Hematopoietic multipotent progenitor cell treated with erythropoietin and hydrocortisone succinate and interleukin-3 and kit ligand, for 15 days (in vitro differentiated cells): ENCODE measurements around the gene SUGCT.
"Not testable (repeated sequence)": the region's sequence is repeated elsewhere in the genome, so short reads cannot be mapped to it uniquely, and the experiment has no call there.

Experiments used
- DNase-seq: peaks from one replicate; pipeline ENCODE4 v3.0.0-alpha.2; 2015; ENCODE audit warnings: low spot score

The SUGCT gene

DNA sequence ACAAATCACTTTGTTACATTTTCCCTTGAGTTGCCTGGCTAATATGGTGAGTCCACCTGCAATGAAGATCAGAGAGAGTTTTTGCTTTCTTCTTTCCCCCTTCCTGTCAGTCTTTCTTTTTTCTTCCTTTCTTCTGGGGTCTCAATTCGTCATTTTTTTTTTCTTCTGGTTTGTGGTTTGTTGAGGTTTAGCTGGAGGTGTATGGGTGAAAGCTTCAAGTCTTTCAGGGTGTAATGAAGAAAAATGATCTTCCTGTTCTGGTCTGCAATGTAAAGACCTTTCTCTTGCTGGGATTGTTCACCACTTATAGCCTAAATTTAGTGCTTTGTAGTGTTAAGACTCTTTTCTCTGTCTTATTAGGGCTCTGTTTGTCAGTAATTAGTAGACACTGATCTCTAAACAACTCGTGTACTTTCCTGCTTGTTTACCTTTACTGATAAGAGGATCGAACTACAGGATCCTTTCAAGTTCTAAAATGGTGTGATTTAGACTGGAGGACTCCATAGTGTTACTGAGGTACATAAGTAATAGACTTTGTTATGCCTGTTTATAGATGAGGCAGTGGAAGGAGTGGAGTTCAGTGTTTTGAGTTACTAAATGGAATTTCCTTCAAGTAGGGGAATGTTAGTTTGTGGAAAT lies 129.1 kb downstream of the SUGCT start:
- no peak for DNase-seq

DNA sequence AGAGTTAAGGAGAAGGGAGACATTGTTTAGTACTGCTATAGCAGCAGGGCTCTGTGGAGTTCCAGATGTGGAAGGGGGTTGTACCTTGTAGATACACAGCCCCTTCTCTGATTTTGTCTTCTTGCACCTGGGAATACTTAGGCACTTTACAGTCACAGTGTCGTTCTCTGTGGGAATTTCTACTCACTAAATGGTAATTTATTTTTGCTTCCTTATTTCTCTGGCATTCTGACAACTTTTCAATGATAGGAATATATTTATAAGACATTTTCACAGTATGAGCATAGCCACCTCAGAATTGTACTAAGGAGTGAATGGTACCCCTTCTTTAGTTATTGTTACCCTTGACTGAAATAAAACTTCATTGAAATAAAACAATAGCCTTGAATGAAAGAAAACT lies 132.8 kb downstream of the SUGCT start:
- DNase-seq = no peak

DNA sequence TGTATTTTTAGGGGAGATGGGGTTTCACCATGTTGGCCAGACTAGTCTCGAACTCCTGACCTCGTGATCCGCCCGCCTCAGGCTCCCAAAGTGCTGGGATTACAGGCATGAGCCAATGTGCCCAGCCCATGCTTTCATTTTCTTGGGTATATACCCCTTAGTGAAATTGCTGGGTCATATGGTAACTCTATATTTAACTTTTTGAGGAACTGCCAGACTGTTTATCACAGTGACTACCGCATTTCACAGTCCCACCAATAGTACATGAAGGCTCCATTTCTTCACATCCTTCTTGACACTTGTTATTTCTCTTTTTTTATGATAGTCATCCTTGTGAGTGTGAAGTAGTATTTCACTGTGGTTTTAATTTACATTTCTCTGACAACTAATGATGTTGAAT lies 134.0 kb downstream of the SUGCT start:
- DNase-seq = not testable (repeated sequence)

DNA sequence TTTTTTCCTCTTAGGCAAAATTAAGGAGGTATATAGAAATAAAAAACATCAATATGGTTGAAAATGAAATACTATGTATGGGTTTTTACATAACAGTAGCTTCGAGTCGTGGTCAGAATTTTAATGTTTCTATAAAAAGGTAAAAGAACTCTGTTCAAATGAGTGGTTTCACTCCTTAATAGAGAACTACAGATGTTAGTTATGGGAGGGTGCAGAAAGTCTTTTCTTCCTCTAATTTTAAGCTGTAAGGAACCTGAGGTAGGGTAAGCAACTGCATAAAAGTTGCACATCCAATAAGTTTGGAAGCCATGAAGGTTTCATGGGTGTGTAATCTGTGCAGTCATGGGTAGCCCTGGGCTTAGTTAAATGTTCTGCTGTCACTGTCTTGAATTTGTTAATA lies 141.3 kb downstream of the SUGCT start:
- no peak for DNase-seq

DNA sequence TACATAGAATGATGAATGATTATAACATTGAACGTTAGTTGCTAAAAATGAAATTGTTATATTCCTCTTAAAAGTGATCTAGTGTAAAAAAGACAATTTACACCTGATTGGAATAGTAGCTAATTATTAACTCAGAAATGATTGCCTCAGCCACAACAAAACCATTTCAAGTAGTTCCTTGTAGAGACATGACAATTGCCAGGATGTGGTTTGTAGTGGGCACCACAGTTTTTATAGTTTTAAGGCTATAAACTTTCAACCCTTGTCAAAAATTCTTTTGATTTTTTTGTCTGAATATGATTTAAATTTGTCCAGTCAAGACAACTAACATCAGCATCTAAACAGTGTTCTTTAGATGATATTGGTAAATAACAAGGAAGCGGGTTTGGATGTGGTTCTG lies 145.2 kb downstream of the SUGCT start:
- no peak for DNase-seq

DNA sequence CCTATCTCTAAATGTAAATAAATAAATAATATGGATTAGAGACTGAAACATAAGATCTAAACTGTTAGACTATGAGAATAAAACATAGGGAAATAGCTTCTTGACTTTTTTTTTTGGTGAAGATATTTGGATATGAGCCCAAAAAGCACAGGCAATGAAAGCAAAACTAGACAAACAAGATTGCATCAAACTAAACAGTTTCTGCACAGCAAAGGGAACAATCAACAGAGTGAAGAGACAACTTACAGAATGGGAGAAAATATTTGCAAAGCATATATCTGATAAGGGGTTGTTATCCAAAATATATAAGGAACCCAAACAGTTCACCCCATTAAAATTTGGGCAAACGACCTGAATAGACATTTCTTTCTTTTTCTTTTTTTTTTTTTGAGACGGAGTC lies 148.1 kb downstream of the SUGCT start:
- DNase-seq = no peak

DNA sequence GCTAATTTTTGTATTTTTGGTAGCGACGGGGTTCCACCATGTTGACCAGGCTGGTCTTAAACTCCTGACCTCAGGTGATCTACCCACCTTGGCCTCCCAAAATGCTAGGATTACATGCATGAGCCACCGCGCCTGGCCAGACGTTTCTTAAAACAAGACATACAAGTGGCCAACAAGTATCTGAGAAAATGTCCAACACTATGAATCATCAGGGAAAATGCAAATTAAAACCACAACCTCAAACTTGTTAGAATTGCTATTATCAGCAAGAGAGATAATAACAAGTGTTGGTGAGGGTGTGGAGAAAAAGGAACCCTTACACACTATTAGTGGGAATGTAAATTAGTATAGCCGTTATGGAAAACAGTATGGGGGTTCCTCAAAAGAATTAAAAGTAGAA lies 148.6 kb downstream of the SUGCT start:
- DNase-seq = no peak

DNA sequence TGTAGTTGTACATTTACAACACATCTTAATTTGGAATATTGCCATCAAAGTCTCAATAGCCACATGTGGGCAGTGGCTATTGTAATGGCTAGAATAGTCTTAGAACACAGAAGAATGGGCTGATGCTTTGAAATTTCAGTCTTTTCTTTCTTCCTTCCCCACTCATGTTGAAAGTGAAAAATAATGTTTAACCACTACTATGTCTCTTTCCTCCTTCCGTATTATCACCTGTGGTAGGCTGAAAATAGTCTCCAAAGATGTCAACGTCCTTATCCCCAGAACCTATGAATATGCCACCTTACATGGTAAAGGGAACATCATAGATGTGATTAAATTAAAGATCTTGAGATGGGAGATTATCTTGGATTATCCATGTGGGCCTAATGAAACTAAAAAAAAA lies 154.0 kb downstream of the SUGCT start:
- no peak for DNase-seq

DNA sequence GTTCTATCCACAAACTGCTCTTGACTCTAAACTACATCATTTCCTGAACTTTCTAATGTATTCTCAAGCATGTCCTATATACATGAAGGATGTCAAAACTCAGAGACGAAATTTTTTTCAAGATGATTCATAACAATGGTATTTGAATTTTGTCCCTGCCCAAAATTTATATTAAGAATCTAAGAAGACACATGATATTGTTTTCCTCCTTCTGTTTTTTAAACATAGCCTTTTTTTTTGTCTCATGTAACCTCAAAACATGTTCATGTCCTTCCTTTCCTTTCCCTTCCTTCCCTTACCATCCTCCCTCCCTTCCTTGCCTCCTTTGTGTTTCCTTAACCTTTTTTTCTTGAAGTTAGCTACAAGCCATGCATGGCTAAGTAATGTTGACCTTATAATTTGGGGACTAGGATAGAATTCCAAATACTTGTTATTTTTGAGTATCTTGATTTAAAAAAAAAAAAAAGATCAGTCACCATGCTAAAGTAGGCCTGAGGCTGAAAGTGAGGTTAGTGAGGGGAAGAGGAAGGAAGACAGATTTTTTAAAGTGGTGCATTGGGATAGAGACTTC lies 163.0 kb downstream of the SUGCT start:
- no peak for DNase-seq

DNA sequence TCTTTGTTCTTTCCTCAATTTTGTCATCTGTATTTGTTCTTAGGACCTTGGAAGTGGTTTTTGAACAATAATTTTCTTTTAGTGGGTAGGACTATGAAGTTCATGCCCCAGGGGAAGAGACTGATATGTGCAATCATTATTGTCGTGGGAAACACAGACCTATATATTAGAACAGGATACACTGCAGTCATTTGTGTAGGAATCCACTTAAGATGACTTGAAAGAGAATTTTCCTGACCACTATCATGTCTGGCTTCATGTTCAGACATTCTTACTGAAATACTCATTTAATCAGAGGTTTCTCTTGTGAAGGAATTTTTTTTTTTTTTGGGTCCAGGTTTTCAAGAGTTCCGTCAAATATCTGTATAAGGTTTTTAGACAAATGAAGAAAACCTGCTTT lies 163.6 kb downstream of the SUGCT start:
- DNase-seq = no peak

DNA sequence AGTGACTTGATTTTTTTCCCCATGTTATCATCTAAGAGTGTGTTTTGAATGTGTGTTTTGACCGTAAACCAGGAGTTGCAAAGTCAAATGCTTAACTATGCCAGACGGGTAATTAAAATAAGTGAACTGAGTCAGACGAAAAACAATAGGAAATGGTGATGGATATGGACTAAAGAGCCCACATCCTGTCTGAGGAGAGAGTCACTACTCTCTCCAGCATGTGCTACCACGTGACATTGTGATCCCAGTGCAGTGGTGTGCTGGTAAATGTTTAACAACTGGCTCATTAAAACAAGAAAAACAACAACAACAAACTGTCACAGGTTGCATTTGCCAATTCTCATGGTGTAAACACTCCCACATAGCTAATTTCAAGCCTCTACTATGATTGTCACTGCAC lies 164.3 kb downstream of the SUGCT start:
- no peak for DNase-seq

DNA sequence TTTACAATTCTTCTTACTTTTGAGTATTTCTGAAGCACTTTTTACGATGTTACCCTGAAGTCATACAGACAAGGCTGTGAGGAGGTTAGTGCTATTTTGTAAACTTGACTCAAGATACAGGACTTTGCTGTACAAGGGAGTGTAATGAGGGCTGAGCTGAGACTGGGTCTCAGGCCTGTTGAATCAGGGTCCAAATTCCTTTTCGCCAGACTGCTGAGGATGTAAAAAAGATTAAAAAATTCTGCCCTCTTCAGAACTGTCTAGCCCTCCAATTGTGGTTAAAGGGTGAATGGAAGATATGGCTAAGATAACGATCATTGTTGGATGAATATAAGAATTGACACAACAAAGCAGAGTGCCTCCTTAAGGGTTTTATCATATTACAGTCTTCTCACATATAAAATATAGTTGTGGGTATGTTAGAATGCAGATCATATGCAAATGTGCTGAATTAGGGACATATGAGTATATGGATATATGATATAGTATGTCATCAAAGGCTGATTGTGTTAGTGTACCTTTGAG lies 165.4 kb downstream of the SUGCT start:
- DNase-seq = no peak

DNA sequence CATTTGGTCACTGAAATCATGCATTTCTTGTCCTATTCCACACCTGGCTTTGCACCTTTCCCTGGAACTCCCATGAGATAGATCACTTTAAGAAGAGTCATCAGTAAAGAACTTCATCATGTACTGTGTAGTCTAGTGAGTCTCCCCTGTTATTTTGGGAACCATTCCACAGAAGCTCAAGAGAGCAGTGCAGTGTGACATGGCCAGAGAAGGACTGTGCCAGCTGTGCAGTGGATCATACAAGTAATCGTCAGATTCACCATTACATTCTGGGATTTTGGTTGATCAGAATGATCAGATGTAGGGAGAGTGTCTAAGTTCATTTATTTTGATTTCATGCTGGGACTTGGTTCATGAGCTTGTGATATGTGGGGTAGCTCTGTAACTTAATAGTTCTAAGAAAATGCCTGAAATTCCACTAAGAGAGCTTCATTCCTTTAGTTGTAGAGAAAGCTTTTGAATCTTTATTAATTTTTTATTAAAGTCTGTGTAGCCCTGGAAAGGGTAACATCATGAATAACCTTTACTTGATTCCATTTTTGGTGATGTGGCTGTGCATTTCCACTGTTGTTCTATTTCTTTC lies 166.8 kb downstream of the SUGCT start:
- DNase-seq = no peak

DNA sequence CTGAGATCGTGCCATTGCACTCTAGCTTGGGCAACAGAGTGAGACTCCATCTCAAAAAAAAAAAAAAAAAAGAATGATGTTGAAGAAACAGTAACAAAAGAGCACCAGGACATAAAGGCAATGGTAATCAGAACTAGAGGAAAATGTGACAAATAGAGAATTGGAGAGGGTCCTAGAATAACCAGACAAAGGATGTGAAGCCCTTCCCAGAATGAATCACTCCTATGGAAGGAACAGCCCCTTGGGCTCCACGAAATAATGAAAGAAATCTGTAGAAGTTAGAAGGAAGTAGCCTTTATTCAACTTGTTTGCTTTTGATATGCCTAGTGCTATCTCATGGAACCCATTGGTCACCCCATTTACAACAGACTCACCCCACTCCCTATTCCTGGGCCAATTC lies 169.2 kb downstream of the SUGCT start:
- no peak for DNase-seq

DNA sequence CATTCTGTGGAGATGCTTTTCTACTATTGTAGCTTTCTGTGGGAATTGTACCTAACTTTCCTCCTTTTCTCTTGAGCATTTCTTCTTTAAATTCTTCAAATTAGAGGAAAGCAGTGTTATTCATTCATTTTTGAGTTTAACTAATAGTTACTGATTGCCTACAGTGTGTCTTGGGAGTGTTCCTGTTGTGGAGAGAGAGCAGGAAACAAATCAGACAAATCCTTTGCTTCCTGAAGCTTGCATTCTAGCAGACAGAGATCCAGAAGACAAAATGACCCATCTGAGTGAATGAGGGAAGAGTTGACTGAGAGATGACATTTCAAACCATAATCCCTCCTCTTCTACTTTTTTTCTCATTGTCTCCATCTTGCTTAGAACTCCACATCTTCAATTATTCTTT lies 170.4 kb downstream of the SUGCT start:
- no peak for DNase-seq

DNA sequence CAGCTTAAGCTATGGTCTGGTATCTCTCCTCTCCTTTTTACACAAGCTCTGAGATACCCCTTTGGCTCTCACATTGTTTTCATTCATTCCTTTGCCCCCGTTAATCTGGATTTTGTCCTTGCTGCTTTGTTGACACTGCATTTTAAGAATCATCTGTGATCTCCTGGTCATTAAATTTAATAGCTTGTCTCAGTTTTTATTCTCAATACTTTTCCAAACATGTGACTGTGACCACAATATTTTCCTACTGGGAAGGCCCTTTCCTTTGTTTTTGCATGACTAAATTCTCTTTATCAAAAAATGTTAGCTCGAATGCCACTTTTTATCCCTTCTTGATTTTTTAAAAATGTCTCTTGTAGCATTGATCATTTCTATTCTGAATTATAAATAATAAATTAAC lies 171.2 kb downstream of the SUGCT start:
- DNase-seq = no peak

DNA sequence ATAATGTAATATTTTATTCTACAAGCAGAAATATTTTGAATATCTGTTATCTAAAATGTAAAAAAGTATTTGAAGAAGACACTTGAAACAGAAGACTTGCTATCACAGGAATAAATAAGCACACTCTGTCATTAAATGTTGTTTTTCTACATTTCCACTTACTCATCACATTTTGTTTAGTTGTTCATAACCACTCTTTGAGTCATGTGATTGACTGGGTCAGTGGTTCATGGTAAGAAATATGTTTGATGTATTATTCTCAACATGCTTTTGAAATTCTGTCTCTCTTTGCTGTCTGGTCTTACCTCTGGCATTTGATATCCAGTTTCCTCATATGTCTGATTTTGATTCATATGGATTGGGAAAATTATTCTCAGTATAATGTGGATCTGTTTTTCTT lies 171.8 kb downstream of the SUGCT start:
- no peak for DNase-seq

DNA sequence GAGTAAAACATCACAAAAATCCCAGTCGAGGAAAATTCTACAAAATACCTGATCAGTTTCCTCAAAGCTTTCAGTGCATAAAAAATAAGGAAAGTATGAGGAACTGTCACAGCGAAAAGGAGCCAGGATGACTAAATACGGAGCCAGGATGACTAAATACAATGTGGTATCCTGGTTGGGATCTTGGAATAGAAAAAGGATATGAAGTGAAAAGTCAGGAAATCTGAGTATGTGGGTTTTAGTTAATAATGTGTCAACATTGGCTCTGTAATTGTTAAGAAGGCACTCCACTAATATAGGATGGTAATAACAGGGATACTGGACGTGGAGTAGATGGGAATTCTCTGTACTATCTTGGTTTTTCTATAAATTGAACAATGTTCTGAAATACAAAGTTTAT lies 175.5 kb downstream of the SUGCT start:
- DNase-seq = no peak

DNA sequence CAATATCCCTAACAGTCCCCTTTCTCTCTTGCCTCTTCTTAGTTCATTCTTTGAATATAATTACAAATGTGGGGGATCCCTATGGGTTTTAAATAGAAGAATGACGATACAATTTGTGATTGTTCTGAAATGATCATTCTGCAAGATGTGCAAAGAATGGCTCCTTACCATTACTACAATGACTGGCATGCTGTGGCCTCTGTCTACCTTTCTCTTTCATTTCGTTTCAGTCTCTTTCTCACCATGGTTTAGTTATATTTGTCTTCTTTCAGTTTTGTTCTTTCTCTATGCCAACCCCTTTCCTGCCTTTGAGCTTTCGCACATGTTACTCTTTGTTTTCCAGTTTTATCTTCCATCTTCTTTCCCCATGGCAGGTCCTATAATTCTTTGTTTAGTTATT lies 176.5 kb downstream of the SUGCT start:
- DNase-seq = no peak

DNA sequence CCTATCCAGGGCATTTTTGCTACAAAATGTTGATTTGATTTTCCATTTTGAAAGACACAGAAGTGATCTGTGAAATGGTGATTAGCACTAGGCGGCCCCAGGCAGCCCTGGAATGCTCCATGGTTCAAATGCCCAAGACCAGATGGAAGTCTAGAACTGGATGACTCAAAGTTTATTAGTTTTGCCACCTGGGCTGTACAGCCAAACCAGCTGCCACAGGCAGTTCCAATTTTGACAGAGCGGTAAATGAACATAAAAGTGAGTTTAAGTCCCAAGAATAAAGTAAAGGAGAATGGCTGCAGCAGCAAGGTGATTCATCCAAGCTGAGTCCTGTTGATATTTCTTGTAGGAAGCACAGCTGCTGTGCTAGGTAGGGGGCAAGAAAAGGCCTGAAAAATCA lies 180.5 kb downstream of the SUGCT start:
- DNase-seq = no peak

DNA sequence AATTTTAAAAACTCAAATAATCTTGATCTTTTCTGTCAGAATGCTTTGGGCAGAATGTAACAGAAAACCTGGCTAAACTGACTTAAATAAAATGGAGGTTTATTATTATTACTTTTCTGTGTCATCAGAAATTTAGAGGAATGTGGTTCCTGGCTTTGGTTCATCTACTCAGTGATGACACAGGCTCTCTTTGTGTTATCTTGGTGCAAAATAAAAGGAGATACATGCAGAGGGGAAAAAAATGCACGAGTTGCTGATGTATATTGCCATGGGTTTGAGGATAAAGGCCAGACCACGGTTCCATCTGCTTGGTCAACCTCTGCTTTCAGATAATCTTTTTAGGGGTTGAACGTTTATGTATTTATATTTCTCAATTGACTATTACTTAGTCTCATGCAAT lies 181.4 kb downstream of the SUGCT start:
- DNase-seq = no peak

DNA sequence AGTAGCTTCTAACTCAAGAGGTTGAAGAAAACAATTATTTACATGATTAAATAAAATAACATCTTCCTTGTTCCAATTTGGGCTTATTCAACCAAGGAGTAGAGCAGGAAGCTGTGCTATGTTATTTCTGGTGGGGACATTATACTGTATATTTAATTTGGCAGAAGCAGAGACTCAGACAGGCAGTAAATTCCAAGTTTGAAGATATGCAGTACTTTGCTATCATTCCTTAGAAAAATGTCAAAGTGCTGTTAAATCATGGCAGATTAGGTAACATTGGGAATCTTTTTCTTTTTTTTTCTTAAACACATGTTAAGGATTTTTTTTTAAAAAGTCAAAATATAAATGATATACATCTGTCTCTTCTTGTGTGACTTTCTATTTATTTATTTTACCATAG lies 190.1 kb downstream of the SUGCT start:
- no peak for DNase-seq

DNA sequence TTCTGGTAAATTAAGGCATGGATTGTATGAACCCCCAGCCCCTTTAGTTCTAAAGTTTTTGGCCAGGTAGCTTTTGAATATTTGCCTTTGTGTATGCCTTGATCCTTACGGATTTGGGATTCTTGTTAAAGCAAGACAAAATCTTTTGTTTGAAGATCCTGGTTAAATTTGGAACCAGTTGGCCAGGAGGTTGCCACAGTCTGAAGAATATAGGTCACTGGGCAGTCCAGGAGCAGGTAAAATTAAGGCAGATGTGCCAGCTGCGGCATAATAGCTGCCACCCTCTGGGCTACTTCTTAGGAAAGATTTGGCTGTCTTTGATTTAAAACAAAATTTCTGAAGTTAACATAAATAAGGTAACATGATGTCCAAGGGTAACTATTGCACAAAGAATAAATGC lies 192.3 kb downstream of the SUGCT start:
- no peak for DNase-seq

DNA sequence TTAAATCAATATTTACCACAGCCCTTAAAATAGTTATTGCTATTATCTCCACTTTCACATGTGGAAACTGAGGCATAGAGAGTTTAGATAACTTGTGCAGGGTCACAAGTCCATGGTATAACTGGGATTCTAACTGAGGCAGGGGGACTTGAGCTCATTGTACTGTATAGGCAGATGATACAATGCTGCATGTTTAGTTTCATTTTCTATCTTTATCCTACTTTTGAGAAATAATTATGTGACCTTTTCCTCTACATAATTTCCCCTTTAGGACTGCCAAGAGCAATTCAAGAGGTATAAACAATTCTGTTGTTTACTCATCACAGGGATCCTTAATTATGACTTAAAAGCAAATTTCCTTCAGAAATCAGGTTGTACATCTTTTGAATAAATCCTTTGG lies 193.1 kb downstream of the SUGCT start:
- no peak for DNase-seq
